PC-9 (cell line): Measurements from ENCODE around the gene CDC42BPB.

Experiments used
- CTCF ChIP-seq: fragments of 200-600 bp; sonication (generic); conservative IDR thresholded peaks from 2 replicates; pipeline ENCODE4 v1.6.1; 2017; ENCODE audit warnings: mixed run types, antibody characterized with exemption, mild to moderate bottlenecking, moderate library complexity
- EZH2 ChIP-seq: fragments of 200-600 bp; sonication (generic); IDR thresholded peaks from 2 replicates; pipeline ENCODE4 v1.8.0; 2017; ENCODE audit warnings: antibody characterized with exemption, low read depth

GRCh38 chr14:103000291-103000921, 56.9 kb downstream of the CDC42BPB start:
- TF ChIP-seq CTCF (no peak), EZH2 (no peak)
